HepG2 (cell line): ENCODE measurements around the gene UNKL. TPM values are rescaled to one million over a fixed set of nuclear protein-coding genes. Genes with fewer than 3 reads are reported as not detected.

Experiments used
- ATAC-seq: fragments of 200-7000 bp; cut with Tn5 transposase; 3 replicates; pipeline ENCODE4 v1.9.1; 2020; ENCODE audit warnings: mild to moderate bottlenecking, moderate library complexity
- BruUV-seq: library from RNA; stranded (reverse); fragments of 400-500 nt; replicated peaks from 2 replicates; lab custom pipeline; 2021; lab: Mats Ljungman, UMichigan
- CTCF ChIA-PET: fragments of 300-600 bp; formaldehyde crosslinking; extraction: SDS; loops from one replicate; lab custom pipeline; 2021; ENCODE audit warnings: low total read pairs, inconsistent platforms, low intra/inter-chr PET ratio; lab: Yijun Ruan, JAX
- POLR2A ChIA-PET: fragments of 350-600 bp; sonication (Branson Sonifier 250); formaldehyde crosslinking; loops from one replicate; lab custom pipeline; 2020; ENCODE audit warnings: antibody characterized with exemption, inconsistent platforms; lab: Yijun Ruan, JAX
- DNase-seq: peaks from one replicate; pipeline ENCODE4 v3.0.0-alpha.2; 2015; ENCODE audit warnings: low spot score
- FAIRE-seq: peaks from 3 replicates; lab custom pipeline; 2011; peaks lifted over from hg19 to GRCh38; lab: Jason Lieb, UNC
- H2AFZ ChIP-seq: one replicate; pipeline ENCODE4 v1.6.1; 2011; ENCODE audit warnings: low read length, inconsistent platforms
- H3K27ac ChIP-seq: fragments of 300-600 bp; 3 replicates; pipeline ENCODE4 v1.8.0; 2011; ENCODE audit warnings: mixed run types, mild to moderate bottlenecking, mixed read lengths, low read length, inconsistent platforms; ENCODE audit not compliant: insufficient read depth; ENCODE audit errors: extremely low read length
- H3K27me3 ChIP-seq, 2 experiments: fragments of 200-600 bp in 1 of 2; 2 replicates in 1 of 2; 3 replicates in 1 of 2; pipeline versions ENCODE4 v1.6.0 to v1.8.0; 2011; ENCODE audit warnings: low read length in 2 of 2, mild to moderate bottlenecking in 2 of 2, moderate library complexity in 2 of 2, inconsistent platforms in 1 of 2; ENCODE audit not compliant: insufficient read depth in 2 of 2, control insufficient read depth in 1 of 2
- H3K36me3 ChIP-seq, 2 experiments: fragments of 200-600 bp in 1 of 2; replicated peaks in 1 of 2; 2 replicates in 1 of 2; 3 replicates in 1 of 2; pipeline versions ENCODE4 v1.5.1 to v1.8.0; 2011; ENCODE audit warnings: low read length in 2 of 2, inconsistent platforms in 1 of 2; ENCODE audit not compliant: insufficient read depth in 2 of 2, control insufficient read depth in 1 of 2
- H3K4me1 ChIP-seq: 2 replicates; pipeline ENCODE4 v1.5.1; 2012; ENCODE audit warnings: low read length, inconsistent platforms; ENCODE audit not compliant: insufficient read depth
- H3K4me2 ChIP-seq: 2 replicates; pipeline ENCODE4 v1.6.0; 2011; ENCODE audit warnings: low read depth, low read length, inconsistent platforms
- H3K4me3 ChIP-seq, 3 experiments: fragments of 200-600 bp in 1 of 3; sonication (generic), shearing (Covaris generic) in 1 of 3; replicated peaks in 1 of 3; 2 replicates each; pipeline ENCODE4 v1.5.1; 2011 to 2016; ENCODE audit warnings: low read length in 3 of 3, inconsistent platforms in 2 of 3, low read depth in 2 of 3, mild to moderate bottlenecking in 2 of 3, control low read depth in 1 of 3, mixed read lengths in 1 of 3; ENCODE audit not compliant: insufficient read depth in 1 of 3
- H3K79me2 ChIP-seq: one replicate; pipeline ENCODE4 v1.6.1; 2011; ENCODE audit warnings: low read length, inconsistent platforms; ENCODE audit not compliant: insufficient read depth
- H3K9ac ChIP-seq: 2 replicates; pipeline ENCODE4 v1.6.0; 2011; ENCODE audit warnings: mild to moderate bottlenecking, low read depth, low read length, inconsistent platforms; ENCODE audit not compliant: insufficient read depth
- H3K9me3 ChIP-seq: 2 replicates; pipeline ENCODE4 v1.5.1; 2012; ENCODE audit warnings: mild to moderate bottlenecking, low read length
- H4K20me1 ChIP-seq: 2 replicates; pipeline ENCODE4 v1.6.0; 2011; ENCODE audit warnings: inconsistent platforms, mild to moderate bottlenecking, low read length, moderate library complexity; ENCODE audit not compliant: insufficient read depth
- ADNP ChIP-seq: sonication (generic); formaldehyde crosslinking; IDR thresholded peaks from 2 replicates; pipeline ENCODE4 v1.4.0; 2020; ENCODE audit warnings: missing genetic modification reagents
- DR1 ChIP-seq: sonication (generic); formaldehyde crosslinking; IDR thresholded peaks from 2 replicates; pipeline ENCODE4 v1.8.0; 2021; ENCODE audit warnings: mild to moderate bottlenecking, missing genetic modification reagents, inconsistent platforms
- ETV6 ChIP-seq: sonication (generic); formaldehyde crosslinking; conservative IDR thresholded peaks from 2 replicates; pipeline ENCODE4 v1.4.0; 2020; ENCODE audit warnings: missing genetic modification reagents
- FOXA3 ChIP-seq: IDR thresholded peaks from 2 replicates; pipeline ENCODE4 v1.6.1; 2016; ENCODE audit warnings: missing genetic modification reagents, missing compliant biosample characterization
- HNRNPK ChIP-seq: fragments of 200-400 bp; formaldehyde crosslinking; IDR thresholded peaks from 2 replicates; pipeline ENCODE4 v1.6.1; 2018; ENCODE audit warnings: low read length, low read depth, moderate library complexity, mild to moderate bottlenecking; ENCODE audit not compliant: poor library complexity, severe bottlenecking
- KDM6A ChIP-seq: IDR thresholded peaks from 2 replicates; pipeline ENCODE4 v1.6.1; 2016; ENCODE audit warnings: low read depth
- MYNN ChIP-seq: sonication (generic); formaldehyde crosslinking; IDR thresholded peaks from 2 replicates; pipeline ENCODE4 v1.4.0; 2020; ENCODE audit warnings: mild to moderate bottlenecking, low read depth, missing genetic modification reagents
- SOX6 ChIP-seq, 2 experiments: fragments of 450-650 bp in 1 of 2; sonication (generic) in 1 of 2; formaldehyde crosslinking in 1 of 2; IDR thresholded peaks; 2 replicates each; pipeline versions ENCODE4 v1.4.0 to v1.6.1; 2017 to 2020; ENCODE audit warnings: antibody characterized with exemption in 1 of 2, mild to moderate bottlenecking in 1 of 2, missing genetic modification reagents in 1 of 2
- SP140L ChIP-seq: sonication (generic); formaldehyde crosslinking; IDR thresholded peaks from 2 replicates; pipeline ENCODE4 v1.4.0; 2020; ENCODE audit warnings: missing genetic modification reagents, borderline replicate concordance
- THYN1 ChIP-seq: sonication (generic); formaldehyde crosslinking; IDR thresholded peaks from 2 replicates; pipeline ENCODE4 v1.8.1; 2023; ENCODE audit warnings: low read depth, mild to moderate bottlenecking, moderate library complexity, missing genetic modification reagents, borderline replicate concordance
- TOE1 ChIP-seq: sonication (generic); formaldehyde crosslinking; IDR thresholded peaks from 2 replicates; pipeline ENCODE4 v1.4.0; 2020; ENCODE audit warnings: mild to moderate bottlenecking, missing genetic modification reagents
- XRCC5 ChIP-seq: fragments of 200-400 bp; formaldehyde crosslinking; optimal IDR thresholded peaks from 2 replicates; pipeline ENCODE3; 2017; ENCODE audit warnings: mild to moderate bottlenecking, low read length
- ZKSCAN8 ChIP-seq: IDR thresholded peaks from 2 replicates; pipeline ENCODE4 v1.6.1; 2016; ENCODE audit warnings: borderline replicate concordance, missing genetic modification reagents, missing compliant biosample characterization
- ZMYM2 ChIP-seq: sonication (generic); formaldehyde crosslinking; IDR thresholded peaks from 2 replicates; pipeline ENCODE4 v1.8.0; 2022; ENCODE audit warnings: mild to moderate bottlenecking, missing genetic modification reagents
- ZMYM3 ChIP-seq: sonication (generic); formaldehyde crosslinking; IDR thresholded peaks from 2 replicates; pipeline ENCODE4 v1.5.1; 2020; ENCODE audit warnings: mild to moderate bottlenecking, missing genetic modification reagents
- ZNF430 ChIP-seq: sonication (generic); formaldehyde crosslinking; IDR thresholded peaks from 2 replicates; pipeline ENCODE4 v1.9.0; 2021; ENCODE audit warnings: mild to moderate bottlenecking, missing genetic modification reagents
- ZNF570 ChIP-seq: sonication (generic); formaldehyde crosslinking; IDR thresholded peaks from 2 replicates; pipeline ENCODE4 v1.4.0; 2020; ENCODE audit warnings: mild to moderate bottlenecking, missing genetic modification reagents, borderline replicate concordance
- ZNF589 ChIP-seq: sonication (generic); formaldehyde crosslinking; conservative IDR thresholded peaks from 2 replicates; pipeline ENCODE4 v1.8.0; 2022; ENCODE audit warnings: mild to moderate bottlenecking, moderate library complexity, missing genetic modification reagents
- WGBS: methylation state at CpG from one replicate; pipeline ENCODE4 v1.1.6; 2017; ENCODE audit warnings: low lambda C conversion rate; 5-methylcytosine and 5-hydroxymethylcytosine counted together
- in situ Hi-C: cut with HindIII; loops from 2 replicates; pipeline ENCODE4 v1.10.0; 2017; ENCODE audit warnings: low pct_unique_long_range_greater_than_20kb; ENCODE audit not compliant: extremely low pct_ligation_motif_present
- intact Hi-C: fragments of 100-400 bp; cut with micrococcal nuclease; formaldehyde crosslinking; loops from one replicate; pipeline ENCODE4 v1.10.0; 2022; ENCODE audit not compliant: unreplicated experiment
- polyA plus RNA-seq, 8 experiments: library from polyadenylated mRNA; depleted of rRNA in 3 of 8; stranded (reverse) in 7 of 8; unstranded in 1 of 8; fragments of >200 nt; fragmentation: Illumina TruSeq in 4 of 8; extraction: Trizol in 4 of 8; gene quantifications; 2 replicates each; pipeline versions ENCODE4 v1.2.1 to v1.2.3, GENCODE V29; 2011 to 2016; ENCODE audit warnings: low read depth in 4 of 8, missing spikeins in 1 of 8, mixed read lengths in 1 of 8; ENCODE audit not compliant: insufficient read depth in 1 of 8
- total RNA-seq, 5 experiments: library from RNA; depleted of rRNA; stranded (reverse); fragments of >200 nt; fragmentation: Illumina TruSeq; extraction: Trizol; gene quantifications; 2 replicates each; pipeline ENCODE4 v1.2.3, GENCODE V29; 2016; ENCODE audit warnings: low read depth in 1 of 5
- TF ChIP-seq, protein P1 (sequence below): sonication (generic); formaldehyde crosslinking; IDR thresholded peaks from 2 replicates; pipeline ENCODE4 v1.9.0; 2022; ENCODE audit warnings: missing genetic modification reagents, mild to moderate bottlenecking, borderline replicate concordance
- TF ChIP-seq, protein P2 (sequence below): sonication (generic); formaldehyde crosslinking; IDR thresholded peaks from 2 replicates; pipeline ENCODE4 v1.5.0; 2020; ENCODE audit warnings: mild to moderate bottlenecking, missing genetic modification reagents

The UNKL gene
- total and polyA plus RNA-seq, 2 of the 13 experiments (the other 11 are each of a cell fraction or from before 2014, with no cell fraction given) = 10.4 to 17.6 TPM

DNA sequence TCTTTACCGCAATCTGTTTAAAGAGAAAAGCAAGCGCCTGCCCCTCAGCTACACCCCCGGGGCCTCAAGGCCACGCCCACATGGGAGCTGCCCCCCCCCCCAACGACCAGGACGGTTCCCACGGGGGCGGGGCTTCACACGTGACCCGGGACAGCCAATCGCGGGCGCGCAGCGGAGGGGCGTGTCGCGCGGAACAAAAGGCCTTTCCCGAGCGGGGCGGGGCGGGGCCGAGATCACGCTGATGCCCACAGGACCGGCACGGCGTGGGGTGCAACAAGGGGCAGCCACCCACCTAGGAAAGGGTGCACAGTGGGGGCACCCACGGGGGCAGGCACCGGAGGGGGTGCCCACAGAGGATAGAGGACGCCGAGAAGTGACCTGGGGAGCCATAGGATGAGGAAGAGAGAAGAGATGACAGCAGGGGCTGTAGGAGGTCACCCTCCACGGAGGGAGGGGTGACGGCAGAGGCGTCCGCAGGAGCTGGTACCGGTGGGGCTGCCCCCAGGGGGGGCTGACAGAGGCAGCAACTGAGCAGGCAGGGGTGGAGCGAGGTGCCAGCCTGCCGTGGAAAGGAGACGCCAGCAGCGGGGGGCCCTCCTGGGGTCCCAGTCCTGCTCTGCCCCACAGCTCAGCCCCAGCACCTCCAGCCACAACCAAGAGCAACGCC lies 6.2 kb downstream of the UNKL start (continued):
- TF ChIP-seq TOE1 (CRISPR knock-in tag) (no peak), SP140L (no peak), THYN1 (CRISPR knock-in tag) (no peak), DR1 (CRISPR knock-in tag) (0 out of 2 replicates have a peak, but pooled peaks have one; percentile 42), HNRNPK (peak; percentile 51), ZKSCAN8 (CRISPR knock-in tag) (no peak), XRCC5 (peak; percentile 42), ZNF589 (CRISPR knock-in tag) (0 out of 2 replicates have a peak, but pooled peaks have one; percentile 37), SOX6 (IDR thresholded peaks at IDR 0.05) (no peak), SOX6 (CRISPR knock-in tag; IDR thresholded peaks at IDR 0.05) (peak; percentile 83), MYNN (no peak), ZNF570 (CRISPR knock-in tag) (no peak), FOXA3 (CRISPR knock-in tag) (0 out of 2 replicates have a peak, but pooled peaks have one; percentile 16), ETV6 (CRISPR knock-in tag) (no peak)

DNA sequence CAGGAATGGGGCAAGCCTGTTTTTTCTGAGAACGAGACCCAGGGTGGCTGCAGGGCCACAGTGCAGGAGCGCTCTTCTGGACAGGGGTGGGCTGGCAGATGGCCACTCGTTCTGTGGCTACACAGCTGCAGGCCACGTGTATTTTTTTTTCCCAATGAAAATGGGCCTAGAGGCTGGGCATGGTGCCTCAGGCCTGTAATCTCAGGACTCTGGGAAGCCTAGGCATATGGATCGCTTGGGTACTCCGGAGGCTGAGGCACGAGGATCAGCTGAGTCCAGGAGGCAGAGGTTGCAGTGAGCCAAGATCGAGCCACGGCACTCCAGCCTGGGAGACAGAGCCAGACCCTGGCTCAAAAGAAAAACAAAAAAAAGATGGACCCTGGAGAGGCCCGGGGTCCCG lies 6.8 kb downstream of the UNKL start:
- ATAC-seq = no peak; the same call in 2 of the 3 replicates
- H3K4me2 ChIP-seq = peak overlapping the region; percentile 68
- intact Hi-C loops (no loop called here), in situ Hi-C loops (no loop called here)
- peaks cover 7% of the 10 kb centered on the region for H3K4me1 ChIP-seq
- POLR2A ChIA-PET = interaction anchor here (0.5 to 1.5 kb wide), 7 partner anchors 13 to 204 kb away, joined by 3 to 6 read pairs (median 3); partner anchors contain the start of gene UQCC4
- BruUV-seq = no TSS peak
- peaks cover 0 to 2% of the 10 kb centered on the region in 2 experiments; a peak in 4 of 5 replicates for H3K36me3 ChIP-seq
- H3K9me3 ChIP-seq = no peaks in the 10 kb centered on the region
- no peak overlapping the region for H3K27ac ChIP-seq
- 0 out of 2 replicates have a peak overlapping the region, but pooled peaks have one; percentile 32 for H3K9ac ChIP-seq
- H2AFZ ChIP-seq = no peak overlapping the region
- no peaks in the 10 kb centered on the region for H3K27me3 ChIP-seq
- CTCF ChIA-PET = no interaction called here
- peaks cover 5% of the 10 kb centered on the region for H3K79me2 ChIP-seq
- DNase-seq = no peak
- WGBS = 43% methylated on average over 9 of the region's 11 CpGs
- H4K20me1 ChIP-seq = peaks cover 10% of the 10 kb centered on the region; the same call in 1 of the 2 replicates
- peak overlapping the region; percentile 22 to 83 (median 57); a peak in 4 of 6 replicates for H3K4me3 ChIP-seq
- FAIRE-seq = no peak
- 0 out of 2 replicates have a peak, but pooled peaks have one; percentile 28 for TF ChIP-seq ZMYM2 (CRISPR knock-in tag)
- TF ChIP-seq ZNF430 (CRISPR knock-in tag) = 0 out of 2 replicates have a peak, but pooled peaks have one; percentile 24
- TF ChIP-seq, protein P1, sequence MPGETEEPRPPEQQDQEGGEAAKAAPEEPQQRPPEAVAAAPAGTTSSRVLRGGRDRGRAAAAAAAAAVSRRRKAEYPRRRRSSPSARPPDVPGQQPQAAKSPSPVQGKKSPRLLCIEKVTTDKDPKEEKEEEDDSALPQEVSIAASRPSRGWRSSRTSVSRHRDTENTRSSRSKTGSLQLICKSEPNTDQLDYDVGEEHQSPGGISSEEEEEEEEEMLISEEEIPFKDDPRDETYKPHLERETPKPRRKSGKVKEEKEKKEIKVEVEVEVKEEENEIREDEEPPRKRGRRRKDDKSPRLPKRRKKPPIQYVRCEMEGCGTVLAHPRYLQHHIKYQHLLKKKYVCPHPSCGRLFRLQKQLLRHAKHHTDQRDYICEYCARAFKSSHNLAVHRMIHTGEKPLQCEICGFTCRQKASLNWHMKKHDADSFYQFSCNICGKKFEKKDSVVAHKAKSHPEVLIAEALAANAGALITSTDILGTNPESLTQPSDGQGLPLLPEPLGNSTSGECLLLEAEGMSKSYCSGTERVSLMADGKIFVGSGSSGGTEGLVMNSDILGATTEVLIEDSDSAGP (CRISPR knock-in tag) = 0 out of 2 replicates have a peak, but pooled peaks have one; percentile 52
- TF ChIP-seq ZMYM3 (CRISPR knock-in tag) = peak; percentile 50; the same call in 1 of the 2 replicates
- TF ChIP-seq KDM6A (CRISPR knock-in tag) = no peak
- TF ChIP-seq ADNP (CRISPR knock-in tag) = no peak
- TF ChIP-seq, protein P2, sequence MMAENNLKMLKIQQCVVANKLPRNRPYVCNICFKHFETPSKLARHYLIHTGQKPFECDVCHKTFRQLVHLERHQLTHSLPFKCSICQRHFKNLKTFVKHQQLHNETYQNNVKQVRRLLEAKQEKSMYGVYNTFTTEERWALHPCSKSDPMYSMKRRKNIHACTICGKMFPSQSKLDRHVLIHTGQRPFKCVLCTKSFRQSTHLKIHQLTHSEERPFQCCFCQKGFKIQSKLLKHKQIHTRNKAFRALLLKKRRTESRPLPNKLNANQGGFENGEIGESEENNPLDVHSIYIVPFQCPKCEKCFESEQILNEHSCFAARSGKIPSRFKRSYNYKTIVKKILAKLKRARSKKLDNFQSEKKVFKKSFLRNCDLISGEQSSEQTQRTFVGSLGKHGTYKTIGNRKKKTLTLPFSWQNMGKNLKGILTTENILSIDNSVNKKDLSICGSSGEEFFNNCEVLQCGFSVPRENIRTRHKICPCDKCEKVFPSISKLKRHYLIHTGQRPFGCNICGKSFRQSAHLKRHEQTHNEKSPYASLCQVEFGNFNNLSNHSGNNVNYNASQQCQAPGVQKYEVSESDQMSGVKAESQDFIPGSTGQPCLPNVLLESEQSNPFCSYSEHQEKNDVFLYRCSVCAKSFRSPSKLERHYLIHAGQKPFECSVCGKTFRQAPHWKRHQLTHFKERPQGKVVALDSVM (CRISPR knock-in tag) = peak; percentile 91
